HG03097 (cell line): ENCODE results near the gene LUZP1.
A peak's percentile ranks its signal among the peaks of the same experiment; 100 is the strongest.

Experiments
- ATAC-seq: cut with Tn5 transposase; IDR thresholded peaks from one replicate; pipeline ENCODE4 v1.9.1; 2021; ENCODE audit not compliant: unreplicated experiment, low FRiP score

Gene LUZP1

DNA sequence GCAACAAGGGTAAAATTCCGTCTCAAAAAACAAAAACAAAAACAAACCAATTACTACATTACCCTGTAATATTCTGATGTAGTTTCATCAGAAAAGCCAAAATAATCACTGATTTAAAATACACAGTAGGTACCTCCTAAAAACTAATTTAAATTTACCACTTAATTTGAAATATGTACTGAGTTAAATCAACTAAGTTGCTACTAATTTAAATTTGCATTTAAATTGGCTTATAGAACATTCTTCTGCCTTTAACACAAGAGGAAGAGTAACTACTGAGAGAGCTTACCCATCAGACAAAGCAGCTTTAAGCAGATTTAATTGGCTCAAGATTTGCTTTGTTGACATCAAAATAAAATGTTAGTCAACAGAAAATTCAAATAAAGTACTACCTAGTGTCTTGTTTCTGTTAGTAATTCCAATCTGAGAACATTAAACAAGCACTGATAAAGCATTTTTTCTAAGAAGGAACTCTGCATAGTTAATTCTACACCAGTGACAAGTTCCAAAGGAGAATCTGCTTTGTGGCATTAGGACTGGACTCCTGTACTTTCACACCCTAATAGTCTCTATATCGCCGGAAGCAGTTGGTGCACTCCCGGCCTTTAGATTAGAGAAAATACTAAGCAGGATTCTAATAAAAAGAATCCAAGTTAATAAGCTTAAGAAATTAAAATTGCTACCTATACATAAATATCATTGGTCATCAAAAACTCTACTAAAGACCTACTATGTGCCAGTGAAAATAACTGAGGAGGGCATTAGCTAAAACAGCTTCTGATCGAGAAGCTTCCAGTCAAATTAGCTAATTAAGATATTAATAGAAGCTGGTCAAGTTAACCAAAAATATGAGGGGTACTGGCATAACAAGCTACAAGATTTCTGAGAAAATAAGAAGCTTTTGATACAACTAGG, 8.4 kb downstream of the LUZP1 start:
- ATAC-seq = no peak

DNA sequence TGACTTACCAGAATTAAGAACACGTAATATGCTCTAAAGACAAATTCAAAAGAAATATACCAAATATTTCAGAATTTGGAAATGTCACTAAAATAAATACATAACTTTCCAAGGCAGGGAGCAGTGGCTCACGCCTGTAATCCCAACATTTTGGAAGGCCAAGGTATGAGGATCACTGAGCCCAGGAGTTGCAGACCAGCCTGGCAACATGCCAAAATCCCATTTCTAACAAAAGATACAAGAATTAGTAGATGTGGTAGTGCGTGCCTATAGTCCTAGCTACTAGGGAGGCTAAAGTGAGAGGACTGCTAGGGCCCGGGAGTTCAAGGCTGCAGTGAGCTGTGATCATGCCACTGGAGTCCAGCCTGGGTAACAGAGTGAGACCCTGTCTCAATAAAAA, 11.7 kb downstream of the LUZP1 start:
- no peak for ATAC-seq

DNA sequence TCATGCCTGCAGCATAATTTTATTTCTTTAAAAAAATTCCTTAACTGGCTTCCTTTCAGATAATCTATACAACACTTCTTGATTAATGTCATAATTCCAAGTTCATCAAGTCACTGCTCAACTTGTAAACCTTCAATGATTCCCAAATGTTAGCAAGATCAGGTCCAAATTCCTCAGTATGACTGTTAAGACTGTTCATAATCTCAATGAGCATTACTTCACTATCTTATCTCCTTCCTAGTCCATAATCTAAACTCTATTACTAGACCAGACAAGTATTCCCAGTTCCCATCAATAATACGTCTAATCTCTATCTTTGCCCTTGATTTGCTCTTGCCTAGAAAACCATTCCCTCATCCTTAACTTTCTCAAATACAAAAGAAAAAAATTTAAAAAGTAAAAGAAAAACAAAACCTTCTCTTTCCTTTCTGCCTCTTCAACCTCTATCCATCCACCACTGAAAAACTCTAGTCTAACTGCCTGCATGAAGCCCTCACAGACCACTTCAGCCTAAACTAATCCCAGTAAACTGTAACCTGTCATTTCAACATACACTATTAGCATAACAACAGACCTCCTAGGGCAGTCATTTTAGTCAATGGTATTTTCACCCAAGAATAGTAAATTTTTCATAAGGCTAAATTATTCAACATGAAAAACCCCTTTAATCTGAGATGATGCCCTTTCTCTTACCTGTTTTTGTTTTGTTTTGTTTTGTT, 15.5 kb downstream of the LUZP1 start:
- no peak for ATAC-seq

DNA sequence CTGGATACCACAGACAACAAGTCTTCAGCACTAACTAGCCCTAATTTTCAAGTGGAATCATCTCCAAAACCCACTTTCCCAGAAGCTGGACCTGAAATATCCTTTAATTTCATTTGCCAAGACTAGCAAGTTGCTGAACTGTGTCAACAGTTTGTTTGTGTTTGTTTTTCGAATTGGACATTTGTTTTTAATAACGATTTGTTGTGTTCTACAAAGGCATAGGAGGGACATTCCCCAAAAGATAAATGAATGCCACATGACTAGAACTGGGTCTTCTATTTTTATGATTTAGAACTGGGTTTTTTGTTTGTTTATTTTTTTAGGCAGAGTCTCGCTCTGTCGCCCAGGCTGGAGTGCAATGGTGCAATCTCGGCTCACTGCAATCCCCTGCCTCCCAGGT, 17.9 kb downstream of the LUZP1 start:
- no peak for ATAC-seq

DNA sequence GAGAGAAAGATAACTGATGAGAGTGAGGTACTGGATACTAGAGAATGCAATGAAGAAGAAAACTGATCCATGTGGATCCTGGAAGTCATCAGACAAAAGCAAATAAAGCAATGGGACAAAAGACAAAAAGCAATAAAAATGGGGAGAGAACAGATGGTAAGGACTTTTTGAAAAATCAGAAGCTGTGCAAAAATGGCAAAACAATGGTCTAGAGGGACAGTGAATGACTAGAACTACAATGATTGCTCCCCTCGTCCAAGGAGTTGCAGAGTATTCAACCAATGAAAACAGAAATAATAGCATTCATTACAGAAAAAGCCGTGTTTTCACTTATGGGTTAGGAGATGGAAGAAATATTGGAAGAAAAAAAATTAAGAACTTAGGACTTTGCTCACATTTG, 18.5 kb downstream of the LUZP1 start:
- no peak for ATAC-seq

DNA sequence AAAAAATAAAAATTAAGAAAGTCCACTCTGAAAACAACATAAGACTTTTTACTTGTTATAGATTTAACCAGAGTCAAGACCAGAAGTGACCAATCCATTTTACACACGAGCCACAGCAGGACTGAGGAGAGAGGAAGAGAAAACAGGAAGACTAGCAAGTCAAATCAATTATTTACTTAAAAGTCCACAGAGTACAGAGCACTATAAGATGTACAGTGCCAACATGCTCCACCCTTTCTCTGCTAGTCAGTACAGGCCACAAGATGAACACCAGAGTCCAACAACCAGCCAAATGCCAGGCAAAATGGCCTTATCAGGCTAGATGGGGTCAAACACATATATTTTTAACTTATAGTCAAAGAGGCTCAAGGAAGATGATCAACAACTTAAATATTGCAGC, 19.5 kb downstream of the LUZP1 start:
- peak; percentile 62 for ATAC-seq

DNA sequence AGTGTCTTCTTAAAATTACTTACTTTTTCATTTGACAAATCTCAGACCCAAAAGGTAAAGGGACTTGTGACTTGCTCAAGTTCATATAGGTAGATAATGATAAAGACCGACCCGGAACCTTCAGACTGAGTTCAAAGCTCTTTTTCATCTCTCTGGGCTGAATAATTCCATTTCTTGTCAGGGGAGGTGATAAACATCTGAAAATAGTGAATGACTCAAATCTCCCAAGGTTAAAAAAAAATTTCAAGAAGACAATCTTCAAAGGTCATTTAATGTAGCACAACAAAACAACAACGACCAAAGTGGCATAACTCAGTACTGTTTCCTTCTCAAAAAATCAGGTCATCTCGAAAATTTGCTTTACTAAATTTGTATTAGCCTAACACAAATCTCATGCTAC, 20.6 kb downstream of the LUZP1 start:
- ATAC-seq = no peak

DNA sequence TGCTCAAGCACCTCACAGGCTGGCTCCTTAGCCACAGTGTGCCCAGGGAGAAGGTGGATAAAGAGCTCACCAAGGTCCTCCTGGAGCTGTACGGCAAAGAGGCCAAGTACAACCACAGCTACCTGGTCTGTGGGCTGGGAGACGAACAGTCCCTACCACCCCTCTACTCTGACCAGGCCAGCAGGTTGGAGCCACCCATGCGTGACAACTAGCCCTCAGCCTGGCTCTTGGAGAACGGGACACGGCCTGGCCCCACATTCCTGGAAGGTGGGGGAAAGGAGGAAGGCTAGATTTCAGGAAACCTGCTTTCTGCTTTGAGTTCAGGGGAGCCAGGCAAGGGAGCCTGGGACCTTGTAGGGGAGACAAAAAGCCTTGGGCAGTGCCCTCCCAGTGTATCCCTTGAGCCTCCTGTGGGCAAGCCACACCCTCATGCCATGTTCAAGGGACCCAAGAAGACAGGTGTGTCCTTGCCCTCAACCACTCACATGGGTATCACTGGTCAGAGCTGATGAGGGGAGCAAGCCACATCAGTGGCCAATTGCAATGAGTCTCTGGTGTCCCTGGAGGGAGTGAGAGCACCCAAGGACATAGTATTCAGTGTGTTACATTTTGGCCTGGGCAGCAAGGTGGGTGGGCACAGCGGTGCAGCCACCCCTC, 27.6 kb downstream of the LUZP1 start:
- no peak for ATAC-seq

DNA sequence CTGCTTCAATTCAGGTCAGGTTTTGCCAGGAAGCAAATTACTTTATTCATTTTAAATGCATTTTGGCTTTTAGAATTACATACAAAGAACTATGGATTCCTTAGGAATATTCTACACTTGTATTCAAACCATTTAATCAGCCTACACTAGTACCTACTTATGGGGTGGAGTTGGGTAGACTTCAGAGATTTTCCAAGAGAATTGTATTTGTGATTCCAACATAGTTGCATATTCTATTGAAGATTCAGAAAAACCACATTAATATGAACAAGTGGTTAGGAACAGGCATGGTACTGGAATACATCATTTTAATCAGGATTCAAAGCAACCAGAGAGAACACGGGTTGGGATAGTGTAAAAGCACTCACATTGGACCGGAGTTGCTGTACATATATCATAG, 33.4 kb downstream of the LUZP1 start:
- no peak for ATAC-seq

DNA sequence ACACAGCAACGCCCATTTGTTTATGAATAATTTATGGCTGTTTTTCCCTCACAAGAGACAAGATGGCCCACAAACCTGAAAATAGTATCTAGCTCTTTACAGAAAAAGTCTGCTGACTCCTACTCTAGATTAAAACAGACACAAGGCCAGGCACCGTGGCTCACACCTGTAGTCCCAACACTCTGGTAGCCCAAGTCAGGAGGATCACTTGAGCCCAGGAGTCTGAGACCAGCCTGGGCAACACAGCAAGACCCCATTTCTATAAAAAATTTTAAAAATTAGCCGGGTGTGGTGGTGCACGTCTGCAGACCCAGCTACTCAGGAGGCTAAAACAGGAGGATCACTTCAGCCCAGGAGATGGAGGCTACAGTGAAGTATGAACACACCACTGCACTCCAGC, 34.6 kb downstream of the LUZP1 start:
- ATAC-seq = no peak

DNA sequence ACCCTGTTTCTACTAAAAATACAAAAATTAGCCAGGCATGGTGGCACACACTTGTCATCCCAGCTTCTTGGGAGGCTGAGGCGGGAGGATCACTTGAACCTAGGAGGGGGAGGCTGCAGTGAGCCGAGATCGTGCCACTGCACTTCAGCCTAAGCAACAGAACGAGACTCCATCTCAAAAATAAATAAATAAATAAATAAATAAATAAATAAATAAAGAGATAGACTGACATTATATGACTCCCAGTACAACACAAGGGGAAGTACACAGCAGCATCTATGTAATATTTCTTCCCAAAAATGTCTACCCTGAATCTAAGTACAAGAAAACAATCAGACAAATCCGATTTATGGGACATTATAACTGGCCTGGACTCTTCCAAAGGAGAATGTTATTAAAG, 35.1 kb downstream of the LUZP1 start:
- no peak for ATAC-seq

DNA sequence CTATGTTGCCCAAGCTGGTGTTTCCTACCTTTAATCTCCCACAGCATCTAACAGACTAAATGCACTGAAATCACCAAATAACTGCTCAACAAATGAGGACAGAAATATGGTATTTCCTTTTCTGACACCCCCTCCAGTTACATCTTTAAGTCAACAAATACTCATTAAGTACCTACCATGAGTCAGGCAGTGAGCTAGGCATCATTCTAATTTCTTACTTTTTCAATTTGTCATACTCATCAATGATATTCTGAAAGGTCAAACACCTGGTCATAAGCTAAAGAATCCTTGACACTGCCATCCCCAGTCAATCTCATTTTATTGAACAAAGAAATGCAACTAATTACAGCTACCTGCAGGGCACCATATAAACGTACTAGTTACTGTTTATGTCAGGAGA, 36.6 kb downstream of the LUZP1 start:
- ATAC-seq = no peak

DNA sequence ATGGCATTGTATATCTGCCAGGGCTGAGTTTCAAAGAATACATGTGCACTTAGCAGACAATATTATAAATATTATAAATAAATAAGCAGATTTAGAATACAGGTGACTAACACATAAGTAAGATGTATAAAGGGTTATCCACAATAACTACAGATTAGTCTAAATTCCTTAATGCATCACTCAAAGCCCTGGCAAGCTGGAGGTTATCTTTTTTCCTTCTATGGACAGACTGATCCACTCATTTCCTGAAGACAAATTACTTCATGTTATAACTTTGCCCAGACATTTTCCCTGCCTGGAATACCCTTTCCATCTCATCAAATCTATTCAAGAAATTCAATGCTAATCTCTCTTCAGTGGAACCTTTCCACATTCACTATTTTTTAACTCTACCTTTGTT, 38.8 kb downstream of the LUZP1 start:
- no peak for ATAC-seq

DNA sequence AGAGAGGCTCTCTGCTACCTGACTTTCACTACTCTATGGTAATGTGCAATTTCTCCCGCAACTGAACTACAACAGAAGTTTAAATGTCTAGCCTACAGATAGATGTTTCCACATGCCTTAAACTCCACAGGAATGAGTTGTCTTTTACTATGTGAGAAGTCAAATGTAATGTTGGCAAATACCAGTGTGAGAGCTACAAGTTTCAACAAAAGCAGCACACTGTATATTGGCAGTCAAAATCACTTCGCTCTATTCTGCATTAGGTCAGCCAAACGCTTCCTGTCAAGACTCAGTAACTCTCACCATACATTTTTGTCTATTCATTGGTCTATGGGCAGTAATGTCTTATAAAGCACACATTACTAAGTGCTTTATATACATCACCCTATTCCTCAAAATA, 41.9 kb downstream of the LUZP1 start:
- ATAC-seq = no peak

DNA sequence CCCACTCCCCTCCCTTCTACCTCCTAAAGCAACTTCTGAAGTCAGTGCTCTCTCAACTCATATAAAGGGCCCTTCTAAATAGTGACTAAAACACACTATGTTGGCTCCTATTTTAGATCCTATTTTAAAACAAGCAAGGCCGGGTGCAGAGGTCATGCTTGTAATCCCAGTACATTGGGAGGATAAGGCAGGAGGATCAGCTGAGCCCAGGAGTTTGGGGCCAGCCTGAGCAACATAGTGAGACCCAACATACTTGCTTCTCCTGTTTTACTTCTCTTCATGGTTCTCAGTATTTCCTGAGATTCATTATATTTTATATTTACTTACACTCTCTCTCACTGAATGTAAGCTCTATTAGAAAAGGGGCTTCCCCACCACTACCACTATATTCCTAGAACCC, 42.5 kb downstream of the LUZP1 start:
- no peak for ATAC-seq

DNA sequence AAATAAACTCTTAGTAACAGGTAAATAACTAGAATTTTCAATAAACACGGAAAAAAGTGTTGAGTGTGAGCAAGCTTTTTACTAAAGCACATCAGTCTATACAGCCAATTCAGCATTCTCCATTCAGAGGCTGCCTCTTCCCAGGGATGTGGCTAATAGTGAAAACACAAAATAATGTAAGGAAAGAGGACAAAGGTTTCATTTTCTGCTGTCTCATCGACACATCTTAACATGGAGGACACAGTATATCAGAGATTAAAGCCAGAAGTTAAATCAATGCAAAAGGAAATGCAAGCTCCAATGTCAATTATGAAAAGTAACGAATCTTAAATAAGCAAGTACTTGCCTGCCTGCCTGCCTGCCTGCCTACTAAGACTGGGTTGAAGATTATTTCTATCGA, 43.2 kb downstream of the LUZP1 start:
- no peak for ATAC-seq

DNA sequence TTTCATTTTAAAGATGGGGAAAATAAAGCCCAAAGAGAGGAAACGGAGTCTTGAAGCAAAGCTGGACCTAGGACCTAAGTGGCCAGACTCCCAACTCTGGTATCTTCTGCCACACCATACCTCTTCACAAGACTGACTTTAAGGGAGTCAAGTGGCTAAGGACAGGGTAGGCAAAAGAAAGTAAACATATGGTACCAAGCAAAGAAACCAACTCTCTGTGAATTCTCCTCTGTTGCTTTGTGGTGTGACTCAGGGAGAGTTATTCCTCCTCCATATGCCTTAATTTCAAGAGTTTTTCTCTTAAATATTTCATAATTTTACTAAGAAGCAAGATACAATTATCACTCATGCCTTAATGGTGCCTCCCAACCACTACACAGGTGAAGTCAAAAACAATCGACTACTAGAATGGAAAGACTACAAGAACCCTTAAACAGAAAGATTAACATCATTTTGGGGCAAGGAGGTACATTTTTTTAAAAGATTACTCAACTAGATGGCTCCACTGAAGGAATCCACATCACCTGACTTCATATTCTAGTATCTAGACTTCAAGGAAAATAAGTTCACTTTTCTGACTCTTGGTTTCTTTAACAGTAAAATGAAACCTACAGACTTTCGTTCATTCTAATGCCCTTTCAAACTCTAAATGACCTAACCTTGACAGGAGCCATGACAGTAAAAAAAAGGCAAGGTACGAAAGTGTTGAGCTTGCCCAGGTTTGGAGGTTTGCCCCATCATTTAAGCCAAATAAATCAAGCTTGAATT, 44.2 kb downstream of the LUZP1 start:
- ATAC-seq = no peak

DNA sequence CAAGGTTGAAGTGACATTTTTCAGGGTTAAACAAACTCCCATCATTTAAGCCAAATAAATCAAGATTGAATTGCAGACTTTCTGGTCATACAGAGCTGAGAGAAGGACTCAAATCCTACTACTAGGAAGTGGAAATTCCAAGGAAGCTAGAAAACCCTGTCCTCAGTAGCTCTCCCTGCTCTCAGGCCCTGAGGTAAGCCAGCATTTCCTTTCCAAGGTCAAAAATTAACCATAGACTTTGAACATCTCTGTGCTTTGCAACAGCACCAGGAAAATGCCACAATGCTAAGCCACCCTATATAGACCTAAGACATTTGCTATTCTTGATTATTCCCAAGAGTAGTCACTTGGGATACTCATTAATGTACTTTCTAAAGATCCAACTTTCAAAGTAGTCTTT, 45.1 kb downstream of the LUZP1 start:
- no peak for ATAC-seq

DNA sequence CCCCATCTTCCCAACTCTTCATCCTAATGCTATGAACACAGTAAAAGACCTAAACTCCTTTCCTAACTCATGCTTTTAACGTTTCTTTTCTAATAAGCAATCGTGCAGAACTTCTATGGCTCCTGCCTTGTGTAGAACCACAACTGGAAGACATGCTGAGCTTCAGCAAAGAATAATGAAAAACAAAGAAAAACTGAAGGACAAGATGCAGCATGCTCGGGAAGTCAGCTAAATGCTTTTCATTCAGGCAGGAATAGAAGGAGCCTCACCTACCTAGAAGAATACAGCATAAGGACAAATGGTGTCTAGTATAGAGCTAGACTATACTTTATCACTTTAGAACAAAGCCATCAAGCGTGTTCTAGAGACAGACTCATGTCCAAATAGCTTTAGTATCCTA, 45.9 kb downstream of the LUZP1 start:
- ATAC-seq = no peak

DNA sequence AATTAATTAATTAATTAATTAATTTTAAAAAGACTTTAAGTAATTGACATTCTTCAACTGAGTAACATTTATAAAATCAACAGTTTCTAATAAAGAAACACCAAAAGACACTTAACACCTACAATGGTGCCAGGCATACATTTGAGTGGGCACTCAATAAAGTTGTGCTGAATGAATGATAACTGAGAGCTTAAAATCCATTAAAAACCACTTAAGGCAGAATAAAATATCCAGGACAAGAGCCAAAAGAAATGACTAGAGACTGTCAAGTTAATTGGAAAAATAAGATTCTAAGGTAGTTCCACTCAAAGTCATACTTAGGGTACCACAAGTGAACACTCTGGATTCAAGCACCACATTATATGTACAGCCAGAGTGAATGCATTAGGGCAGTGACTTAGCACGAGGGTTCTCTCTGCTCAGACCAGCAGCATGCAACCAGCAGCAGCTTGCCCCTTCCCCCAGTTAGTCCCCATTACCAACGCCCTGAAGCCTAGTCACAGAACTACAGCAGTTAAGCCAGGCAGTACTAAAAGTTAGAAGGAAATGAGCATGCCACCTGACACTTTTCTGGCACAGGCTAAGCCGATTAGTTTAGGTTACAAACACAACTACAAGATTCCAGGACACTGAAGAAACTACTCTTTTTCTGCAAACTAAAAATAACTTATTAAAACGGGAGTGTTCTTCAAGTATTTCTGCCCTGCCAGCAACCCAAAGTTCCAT, 46.5 kb downstream of the LUZP1 start:
- no peak for ATAC-seq
